CD8-positive, alpha-beta memory T cell (primary cell): ENCODE data around the gene FHIT. TPM values are rescaled to one million over a fixed set of nuclear protein-coding genes. Genes with fewer than 3 reads are reported as not detected.

ENCODE experiments used
- CTCF ChIA-PET: fragments of 350-600 bp; sonication (Branson Sonifier 250); formaldehyde crosslinking; loops from one replicate; lab custom pipeline; 2021; ENCODE audit warnings: antibody characterized with exemption; lab: Charles Lee
- POLR2A ChIA-PET: fragments of 350-600 bp; sonication (Branson Sonifier 250); formaldehyde crosslinking; loops from one replicate; lab custom pipeline; 2021; ENCODE audit warnings: antibody characterized with exemption; lab: Charles Lee
- DNase-seq, 5 donors: peaks; one replicate each; pipeline versions ENCODE4 v3.0.0 to v3.0.0-alpha.2; 2020 to 2022; ENCODE audit warnings: mixed read lengths in 1 of 5
- H3K27ac ChIP-seq: one replicate; pipeline ENCODE4 v1.7.0; 2013; ENCODE audit warnings: low read depth, mild to moderate bottlenecking, low read length, moderate library complexity
- H3K27me3 ChIP-seq: 2 replicates; pipeline ENCODE4 v1.7.0; 2013; ENCODE audit warnings: low read length, mild to moderate bottlenecking; ENCODE audit not compliant: insufficient read depth, poor library complexity, severe bottlenecking
- H3K36me3 ChIP-seq: 2 replicates; pipeline ENCODE4 v1.7.0; 2013; ENCODE audit warnings: mild to moderate bottlenecking, low read length, moderate library complexity; ENCODE audit not compliant: insufficient read depth
- H3K4me1 ChIP-seq: 2 replicates; pipeline ENCODE4 v1.7.0; 2013; ENCODE audit warnings: mild to moderate bottlenecking, low read length, moderate library complexity; ENCODE audit not compliant: insufficient read depth
- H3K4me3 ChIP-seq: 2 replicates; pipeline ENCODE4 v1.7.0; 2013; ENCODE audit warnings: mild to moderate bottlenecking, low read length
- H3K9me3 ChIP-seq: 2 replicates; pipeline ENCODE4 v1.7.0; 2013; ENCODE audit warnings: mild to moderate bottlenecking, low read length
- H3K27ac Mint-ChIP-seq, 8 donors: one replicate each; pipeline ENCODE4 v1.8.0; 2020 to 2021; ENCODE audit warnings: mixed read lengths in 8 of 8, mild to moderate bottlenecking in 6 of 8, inconsistent platforms in 3 of 8, moderate library complexity in 3 of 8
- H3K27me3 Mint-ChIP-seq, 2 donors: one replicate each; pipeline ENCODE4 v1.8.0; 2020 to 2021; ENCODE audit warnings: mixed read lengths in 2 of 2, mild to moderate bottlenecking in 1 of 2, moderate library complexity in 1 of 2
- H3K36me3 Mint-ChIP-seq, 3 donors: one replicate each; pipeline ENCODE4 v1.8.0; 2020 to 2021; ENCODE audit warnings: mixed read lengths in 3 of 3, inconsistent platforms in 1 of 3, mild to moderate bottlenecking in 1 of 3
- H3K4me1 Mint-ChIP-seq, 3 donors: one replicate each; pipeline ENCODE4 v1.8.0; 2020 to 2021; ENCODE audit warnings: mixed read lengths in 3 of 3, inconsistent platforms in 1 of 3, mild to moderate bottlenecking in 1 of 3
- H3K4me3 Mint-ChIP-seq, 7 donors: one replicate each; pipeline ENCODE4 v1.8.0; 2020 to 2021; ENCODE audit warnings: mixed read lengths in 7 of 7, mild to moderate bottlenecking in 6 of 7, moderate library complexity in 4 of 7, inconsistent platforms in 2 of 7
- H3K9me3 Mint-ChIP-seq, 5 donors: one replicate each; pipeline ENCODE4 v1.8.0; 2020 to 2022; ENCODE audit warnings: mixed read lengths in 5 of 5, mild to moderate bottlenecking in 3 of 5, moderate library complexity in 2 of 5, inconsistent platforms in 1 of 5
- polyA plus RNA-seq: library from polyadenylated mRNA; unstranded; fragments of 300-500 nt; fragmentation: Illumina TruSeq; gene quantifications from one replicate; pipeline ENCODE4 v1.2.3, GENCODE V29; 2021
- total RNA-seq, 2 experiments: library from RNA; stranded (reverse); gene quantifications; one replicate each; pipeline ENCODE4 v1.2.3, GENCODE V29; 2021

FHIT gene
- total and polyA plus RNA-seq, 3 experiments from 2014 or later = 4.1 to 7.4 (median 4.2) TPM

GRCh38 chr3:59730591-59730990, 1520.7 kb downstream of the FHIT start:
- CTCF ChIA-PET = no interaction called here
- peaks cover 21% of the 10 kb centered on the region for H3K4me1 ChIP-seq
- POLR2A ChIA-PET = no interaction called here
- no peak overlapping the region for H3K4me3 ChIP-seq
- H3K27ac Mint-ChIP-seq = no peak overlapping the region
- peaks cover 0 to 7% of the 10 kb centered on the region in 2 donors for H3K27me3 Mint-ChIP-seq
- H3K36me3 Mint-ChIP-seq = peaks cover 0 to 11% (median 0%) of the 10 kb centered on the region in 3 donors
- no peaks in the 10 kb centered on the region for H3K27me3 ChIP-seq
- H3K36me3 ChIP-seq = no peaks in the 10 kb centered on the region
- no peaks in the 10 kb centered on the region for H3K9me3 Mint-ChIP-seq
- H3K27ac ChIP-seq = no peak overlapping the region
- peaks cover 10 to 33% (median 19%) of the 10 kb centered on the region in 3 donors for H3K4me1 Mint-ChIP-seq
- H3K4me3 Mint-ChIP-seq = no peak overlapping the region
- DNase-seq = no peak
- H3K9me3 ChIP-seq = no peaks in the 10 kb centered on the region

GRCh38 chr3:59728587-59728908, 1522.7 kb downstream of the FHIT start:
- Mint-ChIP-seq H3K27me3 (peaks cover 0 to 2% of the 10 kb centered on the region in 2 donors), H3K4me3 (no peak overlapping the region), H3K36me3 (peaks cover 0 to 15% (median 0%) of the 10 kb centered on the region in 3 donors), H3K9me3 (no peaks in the 10 kb centered on the region), H3K4me1 (peaks cover 10 to 28% (median 19%) of the 10 kb centered on the region in 3 donors), H3K27ac (no peak overlapping the region)
- Histone ChIP-seq H3K9me3 (no peaks in the 10 kb centered on the region), H3K27me3 (no peaks in the 10 kb centered on the region), H3K4me1 (peaks cover 19% of the 10 kb centered on the region), H3K36me3 (no peaks in the 10 kb centered on the region), H3K4me3 (no peak overlapping the region), H3K27ac (no peak overlapping the region)
- ChIA-PET CTCF (no interaction called here), POLR2A (interaction anchor here (0.6 kb wide), 1 partner anchor 11 kb away, joined by 3 read pairs; no protein-coding TSS in a partner anchor)
- DNase-seq = no peak

- H3K9me3 Mint-ChIP-seq = no peaks in the 10 kb centered on the region
- H3K4me3 Mint-ChIP-seq = no peak overlapping the region
- peaks cover 0 to 15% (median 0%) of the 10 kb centered on the region in 3 donors for H3K36me3 Mint-ChIP-seq
- ChIA-PET CTCF (no interaction called here), POLR2A (interaction anchor here (0.6 kb wide), 1 partner anchor 11 kb away, joined by 3 read pairs; no protein-coding TSS in a partner anchor)
- no peak overlapping the region for H3K27ac Mint-ChIP-seq
- no peaks in the 10 kb centered on the region for H3K36me3 ChIP-seq
- H3K4me1 Mint-ChIP-seq = peaks cover 10 to 23% (median 14%) of the 10 kb centered on the region in 3 donors
- no peak overlapping the region for H3K27ac ChIP-seq
- H3K4me1 ChIP-seq = peaks cover 14% of the 10 kb centered on the region
- no peaks in the 10 kb centered on the region for H3K27me3 ChIP-seq
- no peak for DNase-seq
- no peaks in the 10 kb centered on the region for H3K9me3 ChIP-seq
- no peak overlapping the region for H3K4me3 ChIP-seq
- H3K27me3 Mint-ChIP-seq = peaks cover 0 to 2% of the 10 kb centered on the region in 2 donors
These were observed 1523.2 kb downstream of the FHIT start for GRCh38 chr3:59727902-59728586.

- Mint-ChIP-seq H3K9me3 (no peaks in the 10 kb centered on the region), H3K36me3 (peaks cover 0 to 15% (median 0%) of the 10 kb centered on the region in 3 donors), H3K27ac (peak overlapping the region in 1 of 8 donors; percentile 68), H3K27me3 (no peaks in the 10 kb centered on the region), H3K4me3 (no peak overlapping the region), H3K4me1 (peaks cover under 1 to 5% (median 5%) of the 10 kb centered on the region in 3 donors)
- CTCF ChIA-PET = no interaction called here
- POLR2A ChIA-PET = no interaction called here
- no peak overlapping the region for H3K27ac ChIP-seq
- H3K4me1 ChIP-seq = no peaks in the 10 kb centered on the region
- no peaks in the 10 kb centered on the region for H3K27me3 ChIP-seq
- no peaks in the 10 kb centered on the region for H3K9me3 ChIP-seq
- H3K36me3 ChIP-seq = no peaks in the 10 kb centered on the region
- DNase-seq = no peak
- H3K4me3 ChIP-seq = no peak overlapping the region
These were observed 1525.0 kb downstream of the FHIT start for GRCh38 chr3:59726279-59726678.

GRCh38 chr3:59717679-59718205, 1533.5 kb downstream of the FHIT start:
- ChIA-PET CTCF (no interaction called here), POLR2A (no interaction called here)
- Mint-ChIP-seq H3K36me3 (peaks cover 0 to 10% (median 2%) of the 10 kb centered on the region in 3 donors), H3K9me3 (peaks cover 0 to 7% (median 6%) of the 10 kb centered on the region in 5 donors), H3K4me3 (no peak overlapping the region), H3K27ac (no peak overlapping the region), H3K27me3 (peaks cover 0 to 3% of the 10 kb centered on the region in 2 donors), H3K4me1 (no peaks in the 10 kb centered on the region)
- Histone ChIP-seq H3K4me3 (no peak overlapping the region), H3K36me3 (no peaks in the 10 kb centered on the region), H3K27me3 (no peaks in the 10 kb centered on the region), H3K9me3 (no peaks in the 10 kb centered on the region), H3K27ac (no peak overlapping the region), H3K4me1 (no peaks in the 10 kb centered on the region)
- DNase-seq = no peak

- peaks cover 0 to 3% of the 10 kb centered on the region in 2 donors for H3K27me3 Mint-ChIP-seq
- POLR2A ChIA-PET = no interaction called here
- Histone ChIP-seq H3K27me3 (no peaks in the 10 kb centered on the region), H3K4me3 (no peak overlapping the region), H3K9me3 (no peaks in the 10 kb centered on the region), H3K4me1 (peaks cover 16% of the 10 kb centered on the region), H3K27ac (no peak overlapping the region), H3K36me3 (no peaks in the 10 kb centered on the region)
- DNase-seq = no peak
- CTCF ChIA-PET = no interaction called here
- H3K4me1 Mint-ChIP-seq = no peaks in the 10 kb centered on the region
- H3K36me3 Mint-ChIP-seq = peaks cover 0 to 13% (median 2%) of the 10 kb centered on the region in 3 donors
- H3K4me3 Mint-ChIP-seq = no peak overlapping the region
- peaks cover 0 to 9% (median 7%) of the 10 kb centered on the region in 5 donors for H3K9me3 Mint-ChIP-seq
- no peak overlapping the region for H3K27ac Mint-ChIP-seq
These were observed 1537.2 kb downstream of the FHIT start for GRCh38 chr3:59714066-59714465.

GRCh38 chr3:59710554-59710953, 1540.7 kb downstream of the FHIT start:
- peak overlapping the region in 2 of 8 donors; percentile 6 to 18 for H3K27ac Mint-ChIP-seq
- Histone ChIP-seq H3K4me1 (peaks cover 16% of the 10 kb centered on the region), H3K4me3 (no peak overlapping the region), H3K27ac (no peak overlapping the region), H3K27me3 (no peaks in the 10 kb centered on the region), H3K36me3 (no peaks in the 10 kb centered on the region), H3K9me3 (no peaks in the 10 kb centered on the region)
- H3K36me3 Mint-ChIP-seq = peaks cover 0 to 13% (median 4%) of the 10 kb centered on the region in 3 donors
- POLR2A ChIA-PET = no interaction called here
- peaks cover 0 to 9% (median 7%) of the 10 kb centered on the region in 5 donors for H3K9me3 Mint-ChIP-seq
- no peaks in the 10 kb centered on the region for H3K4me1 Mint-ChIP-seq
- CTCF ChIA-PET = no interaction called here
- H3K27me3 Mint-ChIP-seq = peaks cover 0 to 1% of the 10 kb centered on the region in 2 donors
- no peak overlapping the region for H3K4me3 Mint-ChIP-seq
- no peak for DNase-seq
